ENCODE data around the gene EWSR1. TPM values are rescaled to one million over a fixed set of nuclear protein-coding genes. Genes with fewer than 3 reads are reported as not detected.

EWSR1 gene
- total and polyA plus RNA-seq, 2 donors, result 175 to 236 TPM

GRCh38 chr22:29306175-29306834, 38.2 kb downstream of the EWSR1 start, which contains the start of gene GAS2L1:
TSS of gene GAS2L1 (plus strand) at chr22:29306650. CDS start at chr22:29308106, 1,456 bp downstream.
- DNase-seq (ENCODE audit: low read depth in 6 of 9, low spot score in 9 of 9), result peak in 2 of 9 donors; percentile 18 to 21
- under 1% methylated on average over 40 of the region's 40 CpGs for WGBS
- H3K4me1 ChIP-seq (ENCODE audit: control insufficient read depth in 2 of 2, insufficient read depth in 2 of 2, low read length in 2 of 2), result peaks cover 0 to 18% of the 10 kb centered on the region in 2 donors

GRCh38 chr22:29306835-29307595, 38.9 kb downstream of the EWSR1 start:
- 17% methylated on average over 83 of the region's 83 CpGs for WGBS

More at GRCh38 chr22:29306175-29306834, 38.2 kb downstream of the EWSR1 start, which contains the start of gene GAS2L1:
- Histone ChIP-seq H3K27ac (ENCODE audit: low read depth in 1 of 2, low read length in 1 of 2) (peak within 1 kb of the TSS in 1 of 2 donors; percentile 32), H3K36me3 (ENCODE audit: control insufficient read depth in 2 of 2, insufficient read depth in 2 of 2, low read length in 1 of 2) (peaks cover 2 to 3% of the 10 kb centered on the region in 2 donors), H3K4me3 (ENCODE audit: low read length in 2 of 2) (peak within 1 kb of the TSS; percentile 39 to 50), H3K9me3 (ENCODE audit: control insufficient read depth in 2 of 2, insufficient read depth in 1 of 2, low read length in 1 of 2) (peaks cover 0 to 6% of the 10 kb centered on the region in 2 donors), H3K27me3 (ENCODE audit: control insufficient read depth in 2 of 2, insufficient read depth in 1 of 2, low read length in 1 of 2) (peaks cover 29 to 70% of the 10 kb centered on the region in 2 donors)

GRCh38 chr22:29307596-29308147, 39.6 kb downstream of the EWSR1 start:
- H3K27me3 ChIP-seq (ENCODE audit: control insufficient read depth in 2 of 2, insufficient read depth in 1 of 2, low read length in 1 of 2), result peaks cover 41 to 82% of the 10 kb centered on the region in 2 donors
- H3K27ac ChIP-seq (ENCODE audit: low read depth in 1 of 2, low read length in 1 of 2), result no peak overlapping the region
- H3K36me3 ChIP-seq (ENCODE audit: control insufficient read depth in 2 of 2, insufficient read depth in 2 of 2, low read length in 1 of 2), result no peaks in the 10 kb centered on the region
- WGBS, result 94% methylated on average over 20 of the region's 20 CpGs
- no peak for DNase-seq (ENCODE audit: low read depth in 6 of 9, low spot score in 9 of 9)
- no peak overlapping the region for H3K4me3 ChIP-seq (ENCODE audit: low read length in 2 of 2)
- H3K9me3 ChIP-seq (ENCODE audit: control insufficient read depth in 2 of 2, insufficient read depth in 1 of 2, low read length in 1 of 2), result peaks cover 0 to 6% of the 10 kb centered on the region in 2 donors
- H3K4me1 ChIP-seq (ENCODE audit: control insufficient read depth in 2 of 2, insufficient read depth in 2 of 2, low read length in 2 of 2), result peaks cover 0 to 18% of the 10 kb centered on the region in 2 donors

More at GRCh38 chr22:29306835-29307595, 38.9 kb downstream of the EWSR1 start:
- peak overlapping the region in 1 of 2 donors; percentile 32 for H3K27ac ChIP-seq (ENCODE audit: low read depth in 1 of 2, low read length in 1 of 2)
- H3K36me3 ChIP-seq (ENCODE audit: control insufficient read depth in 2 of 2, insufficient read depth in 2 of 2, low read length in 1 of 2), result no peaks in the 10 kb centered on the region
- H3K9me3 ChIP-seq (ENCODE audit: control insufficient read depth in 2 of 2, insufficient read depth in 1 of 2, low read length in 1 of 2), result peaks cover 0 to 6% of the 10 kb centered on the region in 2 donors
- H3K27me3 ChIP-seq (ENCODE audit: control insufficient read depth in 2 of 2, insufficient read depth in 1 of 2, low read length in 1 of 2), result peaks cover 36 to 76% of the 10 kb centered on the region in 2 donors
- H3K4me1 ChIP-seq (ENCODE audit: control insufficient read depth in 2 of 2, insufficient read depth in 2 of 2, low read length in 2 of 2), result peaks cover 0 to 18% of the 10 kb centered on the region in 2 donors
- peak overlapping the region; percentile 39 to 50 for H3K4me3 ChIP-seq (ENCODE audit: low read length in 2 of 2)
- peak in 1 of 9 donors; percentile 32 for DNase-seq (ENCODE audit: low read depth in 6 of 9, low spot score in 9 of 9)

GRCh38 chr22:29308148-29308790, 40.2 kb downstream of the EWSR1 start:
- Histone ChIP-seq H3K4me1 (ENCODE audit: control insufficient read depth in 2 of 2, insufficient read depth in 2 of 2, low read length in 2 of 2) (peaks cover 0 to 18% of the 10 kb centered on the region in 2 donors), H3K27ac (ENCODE audit: low read depth in 1 of 2, low read length in 1 of 2) (no peak overlapping the region), H3K27me3 (ENCODE audit: control insufficient read depth in 2 of 2, insufficient read depth in 1 of 2, low read length in 1 of 2) (peaks cover 47 to 88% of the 10 kb centered on the region in 2 donors), H3K9me3 (ENCODE audit: control insufficient read depth in 2 of 2, insufficient read depth in 1 of 2, low read length in 1 of 2) (peaks cover 4 to 6% of the 10 kb centered on the region in 2 donors), H3K36me3 (ENCODE audit: control insufficient read depth in 2 of 2, insufficient read depth in 2 of 2, low read length in 1 of 2) (no peaks in the 10 kb centered on the region), H3K4me3 (ENCODE audit: low read length in 2 of 2) (no peak overlapping the region)
- 95% methylated on average over 50 of the region's 50 CpGs for whole genome bisulfite sequencing
- DNase-seq (ENCODE audit: low read depth in 6 of 9, low spot score in 9 of 9), result no peak

- H3K9me3 ChIP-seq (ENCODE audit: control insufficient read depth in 2 of 2, insufficient read depth in 1 of 2, low read length in 1 of 2), result peaks cover 5 to 10% of the 10 kb centered on the region in 2 donors
- 69% methylated on average over 13 of the region's 13 CpGs for WGBS
- no peak for DNase-seq (ENCODE audit: low read depth in 6 of 9, low spot score in 9 of 9)
- no peaks in the 10 kb centered on the region for H3K36me3 ChIP-seq (ENCODE audit: control insufficient read depth in 2 of 2, insufficient read depth in 2 of 2, low read length in 1 of 2)
- H3K27ac ChIP-seq (ENCODE audit: low read depth in 1 of 2, low read length in 1 of 2), result no peak overlapping the region
- H3K27me3 ChIP-seq (ENCODE audit: control insufficient read depth in 2 of 2, insufficient read depth in 1 of 2, low read length in 1 of 2), result peaks cover 52 to 94% of the 10 kb centered on the region in 2 donors
- H3K4me1 ChIP-seq (ENCODE audit: control insufficient read depth in 2 of 2, insufficient read depth in 2 of 2, low read length in 2 of 2), result peaks cover 0 to 19% of the 10 kb centered on the region in 2 donors
- H3K4me3 ChIP-seq (ENCODE audit: low read length in 2 of 2), result no peak overlapping the region
These were observed 40.8 kb downstream of the EWSR1 start for GRCh38 chr22:29308791-29309262.

GRCh38 chr22:29309332-29310064, 41.4 kb downstream of the EWSR1 start:
- no peak overlapping the region for H3K27ac ChIP-seq (ENCODE audit: low read depth in 1 of 2, low read length in 1 of 2)

GRCh38 chr22:29310065-29310862, 42.2 kb downstream of the EWSR1 start:
- H3K4me1 ChIP-seq (ENCODE audit: control insufficient read depth in 2 of 2, insufficient read depth in 2 of 2, low read length in 2 of 2), result peaks cover 0 to 28% of the 10 kb centered on the region in 2 donors
- H3K27ac ChIP-seq (ENCODE audit: low read depth in 1 of 2, low read length in 1 of 2), result no peak overlapping the region
- no peak overlapping the region for H3K4me3 ChIP-seq (ENCODE audit: low read length in 2 of 2)
- DNase-seq (ENCODE audit: low read depth in 6 of 9, low spot score in 9 of 9), result no peak
- no peaks in the 10 kb centered on the region for H3K36me3 ChIP-seq (ENCODE audit: control insufficient read depth in 2 of 2, insufficient read depth in 2 of 2, low read length in 1 of 2)
- peaks cover 67 to 96% of the 10 kb centered on the region in 2 donors for H3K27me3 ChIP-seq (ENCODE audit: control insufficient read depth in 2 of 2, insufficient read depth in 1 of 2, low read length in 1 of 2)
- peaks cover 5 to 10% of the 10 kb centered on the region in 2 donors for H3K9me3 ChIP-seq (ENCODE audit: control insufficient read depth in 2 of 2, insufficient read depth in 1 of 2, low read length in 1 of 2)
- WGBS, result 91% methylated on average over 28 of the region's 28 CpGs

More at GRCh38 chr22:29309332-29310064, 41.4 kb downstream of the EWSR1 start:
- Histone ChIP-seq H3K36me3 (ENCODE audit: control insufficient read depth in 2 of 2, insufficient read depth in 2 of 2, low read length in 1 of 2) (no peaks in the 10 kb centered on the region), H3K4me1 (ENCODE audit: control insufficient read depth in 2 of 2, insufficient read depth in 2 of 2, low read length in 2 of 2) (peaks cover 0 to 26% of the 10 kb centered on the region in 2 donors), H3K27me3 (ENCODE audit: control insufficient read depth in 2 of 2, insufficient read depth in 1 of 2, low read length in 1 of 2) (peaks cover 59 to 95% of the 10 kb centered on the region in 2 donors), H3K4me3 (ENCODE audit: low read length in 2 of 2) (no peak overlapping the region), H3K9me3 (ENCODE audit: control insufficient read depth in 2 of 2, insufficient read depth in 1 of 2, low read length in 1 of 2) (peaks cover 5 to 10% of the 10 kb centered on the region in 2 donors)
- no peak for DNase-seq (ENCODE audit: low read depth in 6 of 9, low spot score in 9 of 9)
- 91% methylated on average over 21 of the region's 21 CpGs for WGBS

Data from thymus (tissue), 11 donors.